HG02870 (cell line): ENCODE measurements around the gene HM13.
"Not testable (repeated sequence)": the region's sequence is repeated elsewhere in the genome, so short reads cannot be mapped to it uniquely, and the experiment has no call there.

ENCODE experiments used
- ATAC-seq: cut with Tn5 transposase; IDR thresholded peaks from one replicate; pipeline ENCODE4 v1.9.1; 2021; ENCODE audit warnings: mild to moderate bottlenecking, moderate library complexity; ENCODE audit not compliant: unreplicated experiment

Gene HM13

GRCh38 chr20:31565699-31566318 is 51.6 kb downstream of the HM13 start:
- ATAC-seq, result no peak

DNA sequence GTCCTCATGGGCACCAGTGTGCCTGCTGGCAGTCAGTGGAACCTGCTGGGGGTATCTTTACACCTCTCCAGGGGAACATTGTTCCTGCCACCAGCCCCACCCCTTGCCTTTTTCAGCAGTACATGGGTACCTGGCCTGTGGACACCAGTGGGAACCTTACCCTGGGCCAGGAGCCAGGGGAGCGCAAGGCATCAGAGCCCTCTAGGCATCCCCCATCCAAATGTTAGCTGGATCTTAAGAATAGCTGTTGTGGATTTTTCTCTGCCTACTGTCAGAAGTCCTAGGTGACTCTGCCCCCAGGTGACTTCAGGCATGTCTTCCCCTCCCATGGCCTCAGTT is 52.0 kb downstream of the HM13 start:
- no peak for ATAC-seq

GRCh38 chr20:31566658-31567379 is 52.6 kb downstream of the HM13 start:
- no peak for ATAC-seq

DNA sequence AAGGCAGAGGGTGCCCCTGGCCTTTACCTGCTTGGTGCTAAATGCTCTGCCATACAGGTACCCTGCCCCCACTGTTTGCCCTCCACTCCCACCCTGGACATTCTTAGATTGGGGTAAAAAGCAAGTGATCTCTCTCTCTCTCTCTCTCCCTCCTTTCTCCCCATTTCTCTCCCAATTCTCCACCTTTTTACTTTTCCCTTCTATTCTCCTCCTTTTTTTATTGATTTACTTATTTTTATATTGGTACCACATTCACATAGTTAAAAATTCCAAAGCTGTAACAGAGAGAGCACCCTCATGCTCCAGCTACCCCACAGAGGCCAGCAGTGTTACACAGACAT is 53.1 kb downstream of the HM13 start:
- ATAC-seq, result no peak

DNA sequence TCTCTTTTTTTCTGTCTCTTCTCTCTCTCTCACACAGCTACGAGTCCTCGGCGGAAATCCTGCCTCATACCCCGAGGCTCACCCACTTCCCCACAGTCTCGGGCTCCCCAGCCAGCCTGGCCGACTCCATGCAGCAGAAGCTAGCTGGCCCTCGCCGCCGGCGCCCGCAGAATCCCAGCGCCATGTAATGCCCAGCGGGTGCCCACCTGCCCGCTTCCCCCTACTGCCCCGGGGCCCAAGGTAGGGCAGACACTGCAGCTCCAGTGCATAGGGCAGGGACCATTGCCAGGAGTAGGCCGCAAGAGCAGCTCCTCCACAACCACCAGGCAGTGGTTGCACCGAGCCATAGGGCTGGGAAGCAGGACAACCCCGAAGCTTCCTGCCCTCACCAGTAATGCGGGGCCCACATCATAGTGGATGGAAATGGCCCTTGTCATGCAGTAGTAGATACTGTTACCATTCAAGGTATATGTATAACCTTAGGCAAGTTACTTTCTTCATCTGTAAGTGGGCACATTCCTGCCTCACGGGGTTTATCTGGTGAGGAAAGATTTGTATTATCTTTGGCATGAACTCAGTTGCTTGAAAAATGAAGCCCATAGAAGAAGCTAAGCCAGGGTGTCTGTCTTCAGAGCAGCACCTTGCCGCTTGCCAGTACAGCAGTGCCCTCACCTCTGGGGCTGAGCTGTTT is 53.9 kb downstream of the HM13 start:
- no peak for ATAC-seq

DNA sequence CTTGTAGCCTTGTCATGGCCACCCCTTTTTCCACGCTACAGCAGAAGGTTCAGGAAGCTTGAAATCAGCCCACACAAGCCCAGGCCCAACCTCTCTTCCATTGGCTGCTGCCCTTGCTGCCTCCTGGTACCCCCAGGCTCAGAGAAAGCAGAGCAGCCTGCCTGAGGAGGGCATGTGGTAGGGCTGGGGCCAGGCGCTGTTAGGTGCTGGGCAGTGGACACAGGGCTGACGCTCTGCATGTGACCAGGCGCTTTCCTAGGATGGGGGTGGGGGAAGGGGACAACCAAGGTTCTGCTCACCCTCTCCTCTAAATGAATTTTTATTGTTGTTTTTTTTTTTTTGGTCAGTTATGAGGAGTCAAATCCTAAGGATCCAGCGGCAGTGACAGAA is 54.5 kb downstream of the HM13 start:
- no peak for ATAC-seq

DNA sequence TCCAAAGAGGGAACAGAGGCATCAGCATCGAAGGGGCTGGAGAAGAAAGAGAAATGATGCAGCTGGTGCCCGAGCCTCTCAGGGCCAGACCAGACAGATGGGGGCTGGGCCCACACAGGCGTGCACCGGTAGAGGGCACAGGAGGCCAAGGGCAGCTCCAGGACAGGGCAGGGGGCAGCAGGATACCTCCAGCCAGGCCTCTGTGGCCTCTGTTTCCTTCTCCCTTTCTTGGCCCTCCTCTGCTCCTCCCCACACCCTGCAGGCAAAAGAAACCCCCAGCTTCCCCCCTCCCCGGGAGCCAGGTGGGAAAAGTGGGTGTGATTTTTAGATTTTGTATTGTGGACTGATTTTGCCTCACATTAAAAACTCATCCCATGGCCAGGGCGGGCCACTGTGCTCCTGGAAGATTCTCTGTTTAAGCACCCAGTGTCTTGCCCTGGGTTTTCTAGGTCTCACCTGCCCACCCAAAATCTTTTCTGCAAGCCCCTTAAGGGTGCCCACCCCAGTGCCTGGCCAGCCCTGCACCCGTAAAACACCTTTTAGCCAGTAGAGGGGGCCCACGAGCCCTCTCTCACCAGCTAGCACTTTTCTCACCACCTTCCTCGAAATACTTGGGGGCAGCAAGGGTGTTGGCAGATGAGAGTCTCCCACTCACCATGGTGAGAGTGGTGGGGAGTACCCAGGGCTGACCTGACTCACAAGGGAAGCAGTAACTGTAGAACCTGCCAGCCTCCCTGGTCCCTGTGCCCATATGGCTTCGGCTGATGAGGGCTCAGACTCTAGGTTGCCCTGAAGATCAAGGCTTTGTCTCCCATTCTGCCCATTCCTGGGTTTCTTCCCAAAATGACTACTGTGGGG is 55.1 kb downstream of the HM13 start:
- no peak for ATAC-seq

GRCh38 chr20:31570021-31570463 is 55.8 kb downstream of the HM13 start:
- ATAC-seq, result no peak

DNA sequence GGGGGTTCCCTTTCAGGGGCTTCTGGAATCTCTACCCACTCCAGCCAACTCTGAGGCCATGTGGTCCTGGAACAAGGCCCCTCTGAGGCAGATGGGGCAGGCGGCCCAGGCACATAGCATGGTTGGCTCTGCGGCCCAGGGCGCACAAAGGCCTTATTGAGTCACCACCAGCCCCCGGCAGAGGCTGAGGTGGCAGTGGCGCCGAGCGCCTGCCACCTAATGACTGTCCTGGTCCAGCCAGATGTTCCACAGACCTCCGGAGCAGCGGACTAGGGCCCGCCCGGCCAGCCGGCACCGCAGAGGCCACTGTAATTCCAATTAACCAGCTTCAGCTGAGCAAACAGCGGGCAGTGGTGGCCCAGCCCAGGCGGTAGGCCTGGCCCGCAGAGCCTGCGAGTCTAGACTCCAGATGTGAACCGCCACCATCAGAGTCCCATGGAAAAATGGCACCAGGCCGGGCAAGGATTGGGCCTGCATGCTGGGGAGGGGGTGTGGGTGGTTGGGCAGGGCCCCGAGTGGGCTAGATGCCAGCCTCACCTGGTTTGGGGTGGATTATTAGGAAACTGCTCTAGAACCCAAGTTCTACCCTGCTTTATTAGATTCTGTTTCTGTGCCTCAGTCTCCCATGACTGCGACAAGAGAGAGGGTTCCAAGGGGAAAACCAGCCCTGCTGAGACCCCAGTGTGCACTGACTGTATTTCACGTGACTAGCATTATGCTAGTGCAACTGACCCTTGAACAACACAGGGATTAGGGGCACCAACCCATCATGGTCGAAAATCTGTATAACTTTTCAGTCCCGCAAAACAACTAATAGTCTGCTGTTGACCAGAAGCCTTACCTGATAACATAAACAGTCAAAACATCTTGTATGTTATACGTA is 56.7 kb downstream of the HM13 start:
- ATAC-seq, result no peak

- ATAC-seq, result peak; percentile 2
Observed at GRCh38 chr20:31572042-31572700, 57.9 kb downstream of the HM13 start.

- peak; percentile 80 for ATAC-seq
Observed at GRCh38 chr20:31572701-31573554, 58.7 kb downstream of the HM13 start.

- no peak for ATAC-seq
Observed at GRCh38 chr20:31573555-31574321, 59.5 kb downstream of the HM13 start.

- ATAC-seq, result not testable (repeated sequence)
Observed at GRCh38 chr20:31574986-31575385, 60.7 kb downstream of the HM13 start.

- ATAC-seq, result no peak
Observed at GRCh38 chr20:31576751-31577150, 62.5 kb downstream of the HM13 start.

DNA sequence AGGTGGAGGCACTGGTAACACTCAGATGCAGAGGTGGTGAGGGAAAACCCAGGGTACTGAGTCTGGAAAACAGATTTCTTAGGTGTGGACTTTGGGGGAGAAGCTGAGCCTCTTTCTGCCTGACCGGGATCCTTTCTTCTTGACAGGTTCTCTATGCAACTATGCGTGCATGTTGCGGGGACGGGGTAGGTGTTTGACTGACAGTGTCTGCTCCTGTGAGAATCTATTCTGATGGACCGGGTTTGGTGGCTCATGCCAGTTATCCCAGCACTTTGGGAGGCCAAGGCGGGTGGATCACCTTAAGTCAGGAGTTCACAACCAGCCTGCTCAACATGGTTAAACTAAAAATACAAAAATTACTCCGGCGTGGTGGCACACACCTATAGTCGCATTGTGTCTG is 63.0 kb downstream of the HM13 start:
- no peak for ATAC-seq

GRCh38 chr20:31578448-31579138 is 64.4 kb downstream of the HM13 start:
- no peak for ATAC-seq

DNA sequence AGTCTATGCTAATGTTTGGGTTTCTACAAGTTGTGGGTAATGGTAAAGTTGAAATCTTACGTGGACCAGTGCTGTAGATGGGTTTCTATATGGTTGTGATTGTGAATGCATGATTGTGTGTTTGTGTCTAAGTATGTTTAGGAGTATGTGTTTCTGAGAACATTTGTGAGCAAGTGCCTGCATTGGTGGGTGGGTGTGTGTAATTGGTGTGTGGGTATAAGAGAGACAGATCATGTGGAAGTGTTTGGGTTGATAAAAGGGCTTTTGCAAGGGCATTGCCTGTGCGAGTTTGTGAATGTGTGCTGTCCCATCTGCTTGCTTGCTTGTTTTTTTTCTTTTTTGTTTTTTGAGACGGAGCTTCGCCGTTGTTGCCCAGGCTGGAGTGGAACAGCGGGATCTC is 65.0 kb downstream of the HM13 start:
- no peak for ATAC-seq
